T47D (cell line): ENCODE measurements around the gene CRYBB1.

Experiments
- DNase-seq, 2 experiments: peaks; one replicate each; pipeline versions ENCODE4 v3.0.0 to v3.0.0-alpha.2; 2011 to 2012; ENCODE audit warnings: low read depth in 1 of 2, low spot score in 1 of 2
- JUND ChIP-seq: IDR thresholded peaks from 2 replicates; pipeline ENCODE4 v1.6.1; 2012; ENCODE audit warnings: low read depth
- in situ Hi-C: cut with HindIII; loops from 2 replicates; pipeline ENCODE4 v1.10.0; 2016; ENCODE audit warnings: low sequenced_read_pairs, low pct_unique_long_range_greater_than_20kb

The CRYBB1 gene

GRCh38 chr22:26563022-26563421, 54.8 kb downstream of the CRYBB1 start:
- TF ChIP-seq JUND = no peak
- DNase-seq = peak in 1 of 2 experiments; percentile 27
- in situ Hi-C loops = no loop called here

GRCh38 chr22:26561756-26562417, 55.9 kb downstream of the CRYBB1 start:
- in situ Hi-C loops = no loop called here
- TF ChIP-seq JUND = no peak
- peak in 1 of 2 experiments; percentile 22 for DNase-seq

GRCh38 chr22:26559961-26560575, 57.8 kb downstream of the CRYBB1 start:
- DNase-seq = no peak
- no peak for TF ChIP-seq JUND
- in situ Hi-C loops = no loop called here

- TF ChIP-seq JUND = no peak
- no peak for DNase-seq
- in situ Hi-C loops = no loop called here
These were observed 59.5 kb downstream of the CRYBB1 start for GRCh38 chr22:26558248-26558895.

GRCh38 chr22:26556904-26557303, 60.9 kb downstream of the CRYBB1 start:
- no peak for TF ChIP-seq JUND
- in situ Hi-C loops = no loop called here
- DNase-seq = peak in 1 of 2 experiments; percentile 39

GRCh38 chr22:26555478-26555877, 62.3 kb downstream of the CRYBB1 start:
- in situ Hi-C loops = no loop called here

GRCh38 chr22:26554956-26555355, 62.9 kb downstream of the CRYBB1 start:
- no peak for DNase-seq
- TF ChIP-seq JUND = no peak
- in situ Hi-C loops = no loop called here

More at GRCh38 chr22:26555478-26555877, 62.3 kb downstream of the CRYBB1 start:
- TF ChIP-seq JUND = no peak
- DNase-seq = no peak

- in situ Hi-C loops = no loop called here
- DNase-seq = peak in 1 of 2 experiments; percentile 18
- no peak for TF ChIP-seq JUND
These were observed 64.6 kb downstream of the CRYBB1 start for GRCh38 chr22:26553056-26553752.

- no peak for DNase-seq
- no peak for TF ChIP-seq JUND
- in situ Hi-C loops = no loop called here
These were observed 65.4 kb downstream of the CRYBB1 start for GRCh38 chr22:26552466-26552865.

- DNase-seq = no peak
- in situ Hi-C loops = no loop called here
- no peak for TF ChIP-seq JUND
These were observed 66.3 kb downstream of the CRYBB1 start for GRCh38 chr22:26551568-26551967.

GRCh38 chr22:26550498-26551033, 67.3 kb downstream of the CRYBB1 start:
- in situ Hi-C loops = no loop called here
- TF ChIP-seq JUND = no peak
- no peak for DNase-seq

- TF ChIP-seq JUND = no peak
- no peak for DNase-seq
- in situ Hi-C loops = no loop called here
These were observed 67.8 kb downstream of the CRYBB1 start for GRCh38 chr22:26549902-26550497.
